Body of pancreas (tissue), 4 donors: Measurements from ENCODE around the gene GNGT2.

Experiments used
- CTCF ChIP-seq, 7 experiments: fragments of 450-650 bp in 4 of 7; fragments of 200-600 bp in 3 of 7; sonication (generic) in 3 of 7; IDR thresholded peaks; one replicate each; pipeline ENCODE4 v1.5.1; 2016 to 2019; ENCODE audit warnings: antibody characterized with exemption in 7 of 7
- POLR2A ChIP-seq, 3 donors: fragments of 450-650 bp; IDR thresholded peaks; one replicate each; pipeline ENCODE4 v1.6.1; 2016; ENCODE audit warnings: antibody characterized with exemption in 3 of 3, mild to moderate bottlenecking in 2 of 3

- TF ChIP-seq CTCF (IDR thresholded peaks at IDR 0.05) (no peak), POLR2A (IDR thresholded peaks at IDR 0.05) (no peak)
Measured at GRCh38 chr17:49213847-49214246, 3.5 kb upstream of the GNGT2 start.
